HG03097 (cell line): ENCODE results near the gene C2orf74.
"Not testable (repeated sequence)": the region's sequence is repeated elsewhere in the genome, so short reads cannot be mapped to it uniquely, and the experiment has no call there.

Experiments
- ATAC-seq: cut with Tn5 transposase; IDR thresholded peaks from one replicate; pipeline ENCODE4 v1.9.1; 2021; ENCODE audit not compliant: unreplicated experiment, low FRiP score

C2orf74 gene

DNA sequence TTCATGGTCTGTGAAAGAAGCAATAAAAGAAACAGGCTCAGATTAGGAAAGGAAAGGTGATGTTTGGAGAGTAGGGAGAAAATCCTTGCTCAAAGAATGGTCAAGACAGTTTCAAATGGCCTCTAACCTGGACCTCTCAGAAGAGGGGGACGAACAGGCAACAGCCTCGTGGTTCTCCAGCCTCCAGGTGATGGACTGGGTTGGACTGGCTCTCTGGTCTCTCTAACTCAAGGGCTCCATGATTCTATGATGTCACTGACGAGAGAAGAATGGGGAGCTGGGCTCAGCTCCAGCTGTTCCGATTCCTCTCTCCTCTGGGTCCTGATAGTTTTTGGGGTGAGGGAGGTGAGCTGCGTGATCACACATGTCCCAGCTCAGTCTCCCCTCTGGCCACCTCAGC is at the start of gene C2orf74:
TSS of gene C2orf74 (plus strand) at position 301 of the 400 bp plus-strand sequence. CDS start 327 bp downstream, outside the sequence.
- no peak for ATAC-seq

DNA sequence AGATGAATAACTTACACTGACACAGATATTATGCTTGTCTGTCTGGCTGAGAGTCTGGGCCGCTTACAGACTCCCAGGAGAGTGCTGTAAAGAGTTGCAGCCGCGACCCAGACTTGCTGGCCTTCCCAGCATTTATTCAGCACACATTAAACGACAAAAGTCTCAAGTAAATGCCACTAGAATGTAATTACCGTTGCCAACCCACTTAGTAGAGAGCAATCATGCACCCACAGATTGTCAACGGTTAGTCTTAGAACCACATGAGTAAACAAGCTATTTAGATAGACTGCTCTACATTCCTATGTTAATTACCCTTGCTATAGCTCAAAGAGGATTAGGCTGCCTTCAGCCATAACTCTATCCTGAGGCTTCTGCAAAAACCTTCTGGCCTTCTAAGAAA is 47.8 kb upstream of the C2orf74 start:
- no peak for ATAC-seq

DNA sequence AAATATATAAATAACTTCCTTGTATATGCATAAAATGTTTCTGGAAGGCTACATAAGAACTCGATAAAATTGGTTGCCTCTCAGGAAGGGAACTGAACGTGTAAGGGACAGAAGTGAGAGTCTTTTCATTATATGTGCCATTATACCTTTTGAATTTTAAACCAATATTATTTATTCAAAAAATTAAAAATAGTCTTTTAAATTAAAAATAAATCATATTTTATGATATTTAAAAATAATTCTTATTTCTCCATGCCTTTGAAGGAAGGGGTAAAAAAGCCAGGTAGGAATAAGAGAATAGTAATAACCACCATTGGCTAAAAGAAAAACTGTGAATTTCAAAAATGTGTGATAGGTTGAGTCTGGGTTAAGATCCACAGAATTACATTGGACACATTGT is 45.7 kb upstream of the C2orf74 start:
- no peak for ATAC-seq

DNA sequence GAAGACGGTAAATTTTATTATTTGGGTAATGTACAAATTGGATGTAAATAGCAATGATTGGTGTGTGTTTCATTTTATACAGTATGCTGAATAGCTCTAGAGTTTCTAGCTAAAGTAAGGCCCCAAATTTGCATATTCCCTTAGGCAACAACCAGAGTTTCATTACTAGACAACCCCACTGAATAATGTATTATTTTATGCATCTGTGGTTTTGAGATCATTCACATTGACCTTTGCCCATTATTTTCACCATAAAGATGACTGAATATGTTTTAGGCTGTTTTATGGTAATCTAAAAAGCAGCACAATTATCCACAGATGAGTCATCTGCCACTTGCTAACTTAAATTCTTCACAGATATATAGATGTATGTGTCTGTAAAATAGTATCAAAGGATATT is 44.5 kb upstream of the C2orf74 start:
- ATAC-seq = no peak

DNA sequence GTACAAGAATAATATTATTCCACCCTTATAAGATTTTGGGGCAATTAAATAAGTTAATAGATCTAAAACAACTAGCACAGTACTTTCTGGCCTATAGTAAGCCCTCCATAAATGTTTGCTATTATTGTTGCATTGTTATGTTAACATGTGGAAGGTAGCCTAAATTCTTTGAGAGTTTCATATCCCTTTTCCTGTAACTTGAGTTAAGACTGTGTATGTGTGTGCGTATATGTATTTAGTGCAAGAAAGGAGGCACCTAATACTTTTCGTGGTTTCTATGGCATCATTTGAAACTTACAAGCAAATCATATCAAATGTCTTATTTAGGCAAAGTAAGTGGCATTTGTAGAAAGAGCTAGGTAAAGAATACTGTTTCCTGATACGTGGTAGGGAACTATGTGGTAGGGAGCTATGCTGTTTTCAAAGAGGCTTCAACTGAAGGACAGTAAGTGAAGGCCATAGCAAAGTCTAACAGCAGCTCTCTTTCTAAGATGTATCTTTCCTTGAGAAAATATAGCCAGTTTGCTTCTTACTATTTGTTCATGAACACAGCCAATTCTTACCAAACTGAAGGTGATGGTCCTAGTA is 36.8 kb upstream of the C2orf74 start:
- no peak for ATAC-seq

DNA sequence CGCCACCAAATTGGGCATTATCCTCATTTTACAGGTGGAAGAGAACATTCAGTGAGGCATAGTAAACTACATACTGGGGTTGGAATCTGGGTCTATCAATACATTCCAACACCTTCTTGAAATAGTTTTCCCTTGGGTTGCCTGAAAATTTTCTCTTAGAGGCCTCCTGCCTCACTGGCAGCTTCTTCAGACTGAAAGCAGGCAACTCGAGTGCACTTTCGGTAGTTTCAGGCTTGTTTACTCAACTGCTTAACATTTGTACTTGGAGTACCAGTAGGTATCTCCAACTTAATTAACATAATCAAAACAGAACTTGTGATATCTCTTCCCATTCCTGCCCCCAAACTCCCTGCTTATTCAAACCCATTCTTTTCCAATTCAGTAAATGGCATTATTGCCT is 36.2 kb upstream of the C2orf74 start:
- ATAC-seq = no peak

DNA sequence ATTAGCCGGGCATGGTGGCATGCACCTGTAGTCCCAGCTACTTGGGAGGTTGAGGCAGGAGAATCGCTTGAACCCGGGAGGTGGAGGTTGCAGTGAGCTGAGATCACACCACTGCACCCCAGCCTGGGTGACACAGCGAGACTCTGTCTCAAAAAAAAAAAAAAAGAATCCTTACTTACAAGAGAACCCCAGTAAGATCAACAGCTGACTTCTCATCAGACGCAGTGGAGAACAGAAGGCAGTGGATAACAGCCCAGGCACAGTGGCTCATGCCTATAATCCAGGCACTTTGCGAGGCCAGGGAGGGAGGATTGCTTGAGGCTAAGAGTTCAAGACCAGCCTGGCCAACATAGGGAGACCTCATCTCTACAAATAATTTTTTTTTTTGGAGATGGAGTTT is 33.9 kb upstream of the C2orf74 start:
- not testable (repeated sequence) for ATAC-seq

DNA sequence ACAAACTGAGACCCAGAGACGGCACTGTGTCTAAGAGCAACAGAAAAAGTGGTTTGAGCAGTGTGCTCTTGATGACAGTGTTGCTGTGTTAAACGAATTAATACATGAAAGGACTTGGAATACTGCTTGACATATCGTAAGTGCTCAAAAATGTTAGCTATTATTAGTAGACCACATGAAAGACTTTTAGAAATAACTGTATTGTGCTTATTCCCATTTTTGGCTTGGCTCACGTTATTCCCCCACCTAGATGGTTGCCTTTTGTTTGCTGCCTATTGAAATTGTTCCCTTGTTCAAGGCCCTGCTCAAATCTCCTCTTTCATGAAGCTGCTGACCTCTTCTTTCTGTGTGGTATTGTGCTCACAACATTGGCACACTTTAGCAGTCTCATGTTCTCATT is 27.8 kb upstream of the C2orf74 start:
- ATAC-seq = no peak

DNA sequence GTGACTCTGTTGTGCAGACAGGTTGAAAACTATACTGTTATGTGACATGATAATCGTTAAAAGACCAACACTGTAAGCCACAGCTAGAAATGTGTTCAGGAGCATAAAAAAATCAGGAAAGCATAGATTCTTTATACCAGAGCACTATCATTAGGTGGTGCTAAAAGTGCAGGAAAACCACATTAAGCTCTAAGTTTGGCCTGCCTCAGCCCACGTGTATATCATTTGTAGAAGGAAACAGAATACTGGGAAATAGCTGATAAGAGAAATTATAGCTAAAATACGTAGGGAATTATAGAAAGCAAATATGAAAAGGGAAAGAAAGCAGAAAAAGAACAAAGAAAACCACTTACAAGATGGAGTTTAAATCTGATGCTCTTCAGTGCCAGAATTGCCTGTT is 26.5 kb upstream of the C2orf74 start:
- ATAC-seq = no peak

DNA sequence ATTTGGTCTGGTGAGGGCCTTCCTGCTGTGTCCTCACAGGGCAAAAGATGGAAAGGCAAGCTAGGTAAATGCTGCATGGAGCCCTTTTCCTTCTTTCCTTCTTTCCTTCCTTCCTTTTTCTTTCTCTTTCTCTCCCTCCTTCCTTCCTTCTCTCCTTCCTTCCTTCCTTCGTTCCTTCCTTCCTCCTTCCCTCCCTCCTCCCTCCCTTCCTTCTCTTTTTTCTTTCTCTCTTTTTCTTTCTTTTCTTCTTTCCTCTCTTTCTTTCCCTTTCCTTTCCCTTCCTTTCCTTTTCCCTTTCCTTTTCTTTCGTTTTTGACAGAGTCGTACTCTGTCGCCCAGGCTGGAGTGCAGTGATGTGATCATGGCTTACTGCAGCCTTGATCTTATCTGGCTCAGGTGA is 23.1 kb upstream of the C2orf74 start:
- no peak for ATAC-seq

DNA sequence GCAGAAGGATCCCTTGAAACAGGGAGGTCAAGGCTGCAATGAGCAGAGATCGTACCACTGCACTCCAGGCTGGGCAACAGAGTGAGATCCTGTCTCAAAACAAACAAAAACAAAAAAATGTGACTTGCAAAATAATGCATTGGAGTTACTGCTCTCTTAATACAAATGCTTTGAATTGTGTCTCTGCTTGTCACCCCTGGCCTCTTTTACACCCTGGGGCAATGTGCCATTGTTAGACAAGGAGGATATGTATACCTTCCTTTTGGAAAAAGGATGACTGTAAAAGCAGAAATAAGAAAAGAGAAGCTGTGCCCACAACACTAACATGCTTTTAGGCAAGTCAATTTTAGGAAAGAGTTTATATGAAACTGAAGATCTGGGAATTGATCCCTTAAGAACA is 20.8 kb upstream of the C2orf74 start:
- ATAC-seq = no peak

DNA sequence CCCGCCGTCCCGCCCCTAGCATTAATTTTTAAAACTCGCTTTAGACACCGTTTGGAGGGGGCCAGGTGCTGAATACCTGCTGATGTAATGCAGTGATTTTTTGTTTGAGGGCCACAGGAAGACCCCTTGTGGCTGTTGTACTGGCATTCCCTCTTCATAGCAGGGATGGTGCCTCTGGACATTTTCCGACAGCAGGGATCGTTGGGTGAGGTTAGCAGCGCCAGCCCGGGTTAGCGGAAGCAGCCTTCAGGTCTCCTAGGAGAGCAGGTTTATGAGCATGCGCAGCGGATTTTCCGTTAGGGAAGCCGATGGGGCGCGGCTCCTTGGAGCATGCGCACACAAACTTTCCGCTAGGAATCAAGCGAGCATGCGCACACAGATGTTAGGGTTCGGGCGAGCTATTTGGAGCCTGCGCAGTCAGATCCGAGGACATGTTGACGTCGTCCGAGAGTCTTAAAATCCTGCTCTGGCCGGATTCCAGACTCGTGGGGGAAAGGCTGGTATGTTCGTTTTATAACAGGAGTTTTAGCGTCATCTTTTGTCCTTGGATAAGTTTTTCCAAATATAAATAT is 17.2 kb upstream of the C2orf74 start:
- peak; percentile 93 for ATAC-seq

DNA sequence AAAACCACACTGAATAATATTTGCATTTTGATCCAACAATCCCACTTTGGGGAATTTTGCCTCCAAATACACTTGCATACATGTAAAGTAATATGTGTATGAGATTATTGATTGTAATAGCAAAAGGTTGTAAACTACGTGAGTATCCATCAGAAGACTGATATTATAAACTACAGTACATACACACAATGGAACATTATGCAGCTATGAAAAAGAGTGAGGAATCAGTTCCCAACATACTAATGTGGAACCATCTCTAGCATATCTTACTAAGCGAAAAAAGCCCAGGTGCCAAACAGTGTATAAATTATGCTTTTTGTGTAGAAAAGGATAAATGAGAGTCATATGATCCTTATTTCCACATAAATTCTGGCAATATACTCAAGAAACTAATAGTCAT is 16.0 kb upstream of the C2orf74 start:
- ATAC-seq = no peak

DNA sequence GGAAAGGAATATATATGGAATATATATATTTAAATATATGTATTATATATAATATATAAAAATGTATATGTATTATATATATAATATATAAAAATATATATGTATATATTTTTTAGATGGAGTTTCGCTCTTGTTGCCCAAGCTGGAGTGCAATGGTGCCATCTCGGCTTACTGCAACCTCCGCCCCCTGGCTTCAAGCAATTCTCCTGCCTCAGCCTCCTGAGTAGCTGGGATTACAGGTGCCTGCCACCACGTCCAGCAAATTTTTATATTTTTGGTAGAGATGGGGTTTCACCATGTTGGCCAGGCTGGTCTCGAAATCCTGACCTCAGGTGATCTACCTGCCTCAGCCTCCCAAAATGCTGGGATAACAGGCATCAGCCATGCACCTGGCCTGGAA is 13.9 kb upstream of the C2orf74 start:
- not testable (repeated sequence) for ATAC-seq

DNA sequence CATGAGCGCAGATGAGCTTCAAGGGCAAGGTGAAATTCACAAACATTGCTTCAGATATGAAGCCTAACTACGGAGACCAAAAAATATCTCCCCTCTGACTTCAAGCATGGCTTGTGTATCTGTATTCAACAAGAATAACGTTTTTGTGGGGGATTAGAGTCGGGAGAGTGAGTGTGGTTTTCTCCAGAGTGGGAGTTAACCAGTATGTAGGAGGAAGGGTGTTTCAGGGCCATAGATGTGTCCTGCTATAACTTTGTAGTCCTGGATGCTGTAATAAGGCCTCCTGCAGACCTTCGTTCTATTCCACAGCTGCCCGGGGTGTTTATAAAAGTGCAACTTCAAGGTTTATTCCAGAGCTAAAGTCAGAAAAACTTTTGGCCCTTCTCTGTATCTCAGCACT is 12.9 kb upstream of the C2orf74 start:
- ATAC-seq = no peak

DNA sequence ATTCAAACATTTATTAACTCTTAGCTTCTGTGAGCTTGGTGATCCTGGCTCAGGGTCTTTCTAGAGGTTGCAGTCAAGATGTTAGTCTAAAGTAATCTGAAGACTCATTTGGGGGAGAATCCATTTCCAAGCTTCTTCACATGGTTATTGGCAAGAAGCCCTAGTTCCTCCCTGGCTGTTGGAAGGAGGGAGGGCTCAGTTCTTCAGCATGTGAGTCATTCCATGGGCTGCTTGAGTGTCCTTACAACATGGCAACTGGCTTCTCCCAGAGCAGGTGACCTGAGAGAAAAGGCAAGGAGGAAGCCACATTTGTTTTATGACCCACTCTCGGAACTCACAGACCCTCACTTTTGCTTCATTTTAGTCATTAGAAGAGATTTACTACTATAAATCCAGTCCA is 10.6 kb upstream of the C2orf74 start:
- no peak for ATAC-seq

DNA sequence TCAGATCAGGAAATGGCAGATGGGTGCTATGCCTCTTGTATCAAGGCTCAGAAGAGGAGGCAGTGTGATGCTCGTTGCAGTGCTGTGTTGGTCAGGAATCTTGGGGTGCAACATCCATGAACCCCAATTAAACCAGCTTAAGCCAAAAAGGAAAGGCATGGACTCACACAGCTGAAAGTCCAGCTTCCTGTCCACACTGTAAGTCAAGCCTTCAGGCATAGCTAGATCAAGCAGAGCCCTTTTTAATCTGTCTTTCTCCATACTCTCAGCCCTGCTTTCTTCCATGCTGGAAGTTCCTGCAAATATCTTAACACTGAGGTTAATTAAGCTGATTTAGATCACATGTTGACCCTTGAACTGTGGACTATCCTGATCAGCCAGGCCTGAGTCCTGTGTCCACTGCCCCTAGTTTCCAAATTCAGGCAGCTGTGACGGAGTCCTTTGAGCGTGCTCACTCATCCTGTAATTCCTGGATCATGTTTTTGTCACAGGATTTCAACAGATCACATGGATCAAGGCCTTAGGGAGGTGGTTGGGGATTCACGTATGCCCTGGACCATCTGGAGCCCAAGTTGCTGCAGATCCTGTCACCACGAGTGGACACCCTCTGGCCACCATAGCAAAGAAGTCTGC is 4.5 kb upstream of the C2orf74 start:
- ATAC-seq = no peak

DNA sequence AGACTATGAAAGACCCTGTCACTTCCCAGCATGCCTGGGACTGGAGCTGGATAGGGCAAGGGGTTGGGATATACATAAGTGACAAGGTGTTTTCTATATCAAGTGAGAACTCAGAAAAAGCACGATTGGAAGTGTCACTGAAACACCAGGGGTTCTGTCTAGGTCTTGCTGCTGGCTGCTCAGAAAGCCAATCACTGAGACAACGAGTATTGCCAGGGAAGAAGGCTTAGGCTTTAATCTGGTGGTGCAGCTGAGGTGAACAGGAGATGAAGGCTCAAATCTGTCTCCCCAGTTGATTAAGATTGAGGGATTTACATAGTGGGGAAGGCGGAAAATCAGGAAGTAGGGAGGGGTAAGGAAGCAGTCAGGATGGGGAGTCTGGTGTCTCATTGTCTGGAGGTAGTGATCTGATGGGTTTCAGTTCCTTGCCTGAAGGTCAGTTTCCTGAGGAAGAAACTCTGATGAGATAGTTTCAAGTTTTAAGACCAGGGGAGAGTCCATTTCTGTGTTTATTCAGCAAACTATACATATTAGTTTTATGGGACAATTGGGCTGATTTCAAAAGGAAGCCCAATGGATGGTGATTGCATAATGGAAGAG is 3.5 kb upstream of the C2orf74 start:
- no peak for ATAC-seq

DNA sequence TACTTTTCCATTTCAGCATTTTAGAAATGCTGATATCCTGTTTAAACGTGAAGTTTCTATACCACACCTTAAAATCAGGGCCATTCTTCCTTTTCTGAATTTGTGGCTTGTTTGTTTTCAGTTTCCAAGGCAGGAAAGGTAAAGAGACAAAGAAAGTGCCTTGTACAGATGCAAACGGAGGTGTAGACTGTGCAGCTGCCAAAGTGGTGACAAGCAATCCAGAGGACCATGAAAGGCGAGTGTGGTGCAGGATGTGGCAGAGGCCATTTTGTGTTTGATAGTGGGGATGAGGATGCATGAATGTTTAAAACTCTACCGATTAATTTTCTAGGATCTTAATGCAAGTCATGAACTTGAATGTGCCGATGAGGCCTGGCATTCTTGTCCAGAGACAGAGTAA is 733 bp downstream of the C2orf74 start:
- ATAC-seq = no peak

DNA sequence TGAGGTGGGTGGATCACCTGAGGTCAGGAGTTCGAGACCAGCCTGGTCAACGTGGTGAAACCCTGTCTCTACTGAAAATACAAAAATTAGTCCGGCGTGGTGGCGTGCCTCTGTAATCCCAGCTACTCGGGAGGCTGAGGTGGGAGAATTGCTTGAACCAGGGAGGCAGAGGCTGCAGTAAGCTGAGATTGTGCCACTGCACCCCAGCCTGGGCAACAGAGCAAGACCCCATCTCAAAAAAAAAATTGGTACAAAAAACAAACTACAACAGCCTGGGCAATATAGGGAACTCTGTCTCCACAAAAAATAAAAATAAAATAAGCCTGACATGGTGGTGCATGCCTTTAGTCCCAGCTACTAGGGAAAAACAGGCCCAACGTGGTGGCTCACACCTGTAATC is 3.1 kb downstream of the C2orf74 start:
- ATAC-seq = not testable (repeated sequence)

DNA sequence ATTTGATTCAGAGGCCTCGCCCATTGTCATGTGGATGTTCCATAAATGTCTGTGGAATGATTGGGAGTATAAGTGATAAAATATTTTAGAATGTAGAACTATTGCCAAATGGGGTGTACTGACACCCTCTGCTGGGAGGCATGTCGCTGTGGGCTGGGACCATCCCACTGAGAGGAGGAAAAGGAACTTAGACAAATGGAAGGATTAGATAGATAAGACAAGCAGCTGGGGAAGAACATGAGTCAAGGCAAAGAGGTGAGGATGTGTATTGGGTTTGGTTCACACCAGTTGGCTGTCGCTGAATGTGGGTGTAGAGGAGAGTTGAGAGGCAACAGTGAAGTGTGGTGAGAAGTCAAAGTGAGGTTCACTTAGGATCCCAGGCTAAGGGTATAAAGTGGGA is 4.0 kb downstream of the C2orf74 start:
- ATAC-seq = no peak

DNA sequence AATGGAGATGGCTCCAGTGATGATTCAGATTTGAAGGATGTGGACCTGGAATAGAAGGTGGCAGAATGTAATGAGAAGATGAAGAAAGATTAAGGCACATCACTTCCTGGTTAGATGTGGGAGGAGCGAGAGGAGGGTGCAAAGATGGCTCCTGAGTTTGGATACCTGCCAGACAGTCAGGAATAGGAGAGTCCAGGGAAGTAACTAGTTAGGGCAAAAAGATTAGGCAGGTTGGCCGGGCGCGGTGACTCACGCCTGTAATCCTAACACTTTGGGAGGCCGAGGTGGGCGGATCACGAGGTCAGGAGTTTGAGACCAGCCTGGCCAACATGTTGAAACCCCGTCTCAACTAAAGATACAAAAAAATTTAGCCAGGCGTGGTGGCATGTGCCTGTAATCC is 5.6 kb downstream of the C2orf74 start:
- no peak for ATAC-seq
